Ishikawa (cell line): ENCODE data around the gene LSAMP.

Experiments used
- CEBPB ChIP-seq: IDR thresholded peaks from 2 replicates; pipeline ENCODE4 v1.6.1; 2012
- CREB1 ChIP-seq: IDR thresholded peaks from 2 replicates; pipeline ENCODE4 v1.6.1; 2012; ENCODE audit warnings: low read depth
- EGR1 ChIP-seq: IDR thresholded peaks from 2 replicates; pipeline ENCODE4 v1.6.1; 2012
- EP300 ChIP-seq: IDR thresholded peaks from 2 replicates; pipeline ENCODE4 v1.6.1; 2012; ENCODE audit warnings: borderline replicate concordance
- NFIC ChIP-seq: IDR thresholded peaks from 2 replicates; pipeline ENCODE4 v1.6.1; 2012
- RAD21 ChIP-seq: IDR thresholded peaks from 2 replicates; pipeline ENCODE4 v1.6.1; 2012; ENCODE audit warnings: low read depth
- TAF1 ChIP-seq: IDR thresholded peaks from 2 replicates; pipeline ENCODE4 v1.6.1; 2012; ENCODE audit warnings: low read depth, mild to moderate bottlenecking
- TEAD4 ChIP-seq: IDR thresholded peaks from 2 replicates; pipeline ENCODE4 v1.6.1; 2012
- YY1 ChIP-seq: IDR thresholded peaks from 2 replicates; pipeline ENCODE4 v1.6.1; 2012; ENCODE audit warnings: low read depth

GRCh38 chr3:116069024-116069423 lies 376.3 kb downstream of the LSAMP start:
- TF ChIP-seq CREB1 = no peak
- no peak for TF ChIP-seq TAF1
- no peak for TF ChIP-seq TEAD4
- TF ChIP-seq CEBPB = no peak
- TF ChIP-seq NFIC = no peak
- no peak for TF ChIP-seq YY1
- no peak for TF ChIP-seq RAD21
- no peak for TF ChIP-seq EGR1
- no peak for TF ChIP-seq EP300
